GM19455 (cell line): ENCODE measurements around the gene HSD17B12.
A peak's percentile ranks its signal among the peaks of the same experiment; 100 is the strongest.

Experiments used
- ATAC-seq: cut with Tn5 transposase; IDR thresholded peaks from one replicate; pipeline ENCODE4 v1.9.1; 2021; ENCODE audit not compliant: unreplicated experiment

Gene HSD17B12

GRCh38 chr11:43856993-43857392 lies 176.5 kb downstream of the HSD17B12 start:
- no peak for ATAC-seq

- no peak for ATAC-seq
Measured at GRCh38 chr11:43861141-43861540, 180.6 kb downstream of the HSD17B12 start.

GRCh38 chr11:43866520-43866919 lies 186.0 kb downstream of the HSD17B12 start:
- no peak for ATAC-seq

GRCh38 chr11:43866969-43867368 lies 186.4 kb downstream of the HSD17B12 start:
- no peak for ATAC-seq

GRCh38 chr11:43868852-43869567 lies 188.5 kb downstream of the HSD17B12 start:
- peak; percentile 100 for ATAC-seq

GRCh38 chr11:43871051-43871450 lies 190.5 kb downstream of the HSD17B12 start:
- no peak for ATAC-seq

- ATAC-seq = no peak
Measured at GRCh38 chr11:43872995-43873394, 192.5 kb downstream of the HSD17B12 start.

GRCh38 chr11:43874078-43874477 lies 193.5 kb downstream of the HSD17B12 start:
- ATAC-seq = no peak

GRCh38 chr11:43874738-43875137 lies 194.2 kb downstream of the HSD17B12 start:
- no peak for ATAC-seq

GRCh38 chr11:43879789-43880639 lies 199.5 kb downstream of the HSD17B12 start:
- no peak for ATAC-seq

- ATAC-seq = peak; percentile 98
Measured at GRCh38 chr11:43880640-43881159, 200.2 kb downstream of the HSD17B12 start, which contains the start of gene ALKBH3. ALKBH3 (plus strand) TSS chr11:43880831; CDS start chr11:43882653, 1,822 bp downstream.

- ATAC-seq = no peak
Measured at GRCh38 chr11:43892851-43893250, 212.3 kb downstream of the HSD17B12 start.

- ATAC-seq = no peak
Measured at GRCh38 chr11:43894546-43894945, 214.0 kb downstream of the HSD17B12 start.

GRCh38 chr11:43895601-43896000 lies 215.1 kb downstream of the HSD17B12 start:
- ATAC-seq = no peak

GRCh38 chr11:43898574-43898973 lies 218.0 kb downstream of the HSD17B12 start:
- no peak for ATAC-seq

- ATAC-seq = no peak
Measured at GRCh38 chr11:43899094-43899493, 218.6 kb downstream of the HSD17B12 start.

- no peak for ATAC-seq
Measured at GRCh38 chr11:43901551-43901950, 221.0 kb downstream of the HSD17B12 start.

GRCh38 chr11:43903078-43903477 lies 222.5 kb downstream of the HSD17B12 start:
- no peak for ATAC-seq

- no peak for ATAC-seq
Measured at GRCh38 chr11:43903969-43904368, 223.4 kb downstream of the HSD17B12 start.

GRCh38 chr11:43904742-43905535 lies 224.4 kb downstream of the HSD17B12 start:
- no peak for ATAC-seq

GRCh38 chr11:43905813-43906241 lies 225.3 kb downstream of the HSD17B12 start:
- ATAC-seq = no peak
